HG03354 (cell line): Measurements from ENCODE around the gene TRAPPC11.
A peak's percentile ranks its signal among the peaks of the same experiment; 100 is the strongest.
"Not testable (repeated sequence)": the region's sequence is repeated elsewhere in the genome, so short reads cannot be mapped to it uniquely, and the experiment has no call there.

Source experiments
- ATAC-seq: cut with Tn5 transposase; IDR thresholded peaks from one replicate; pipeline ENCODE4 v1.9.1; 2021; ENCODE audit warnings: mild to moderate bottlenecking; ENCODE audit not compliant: unreplicated experiment, poor library complexity, severe bottlenecking

Gene TRAPPC11

DNA sequence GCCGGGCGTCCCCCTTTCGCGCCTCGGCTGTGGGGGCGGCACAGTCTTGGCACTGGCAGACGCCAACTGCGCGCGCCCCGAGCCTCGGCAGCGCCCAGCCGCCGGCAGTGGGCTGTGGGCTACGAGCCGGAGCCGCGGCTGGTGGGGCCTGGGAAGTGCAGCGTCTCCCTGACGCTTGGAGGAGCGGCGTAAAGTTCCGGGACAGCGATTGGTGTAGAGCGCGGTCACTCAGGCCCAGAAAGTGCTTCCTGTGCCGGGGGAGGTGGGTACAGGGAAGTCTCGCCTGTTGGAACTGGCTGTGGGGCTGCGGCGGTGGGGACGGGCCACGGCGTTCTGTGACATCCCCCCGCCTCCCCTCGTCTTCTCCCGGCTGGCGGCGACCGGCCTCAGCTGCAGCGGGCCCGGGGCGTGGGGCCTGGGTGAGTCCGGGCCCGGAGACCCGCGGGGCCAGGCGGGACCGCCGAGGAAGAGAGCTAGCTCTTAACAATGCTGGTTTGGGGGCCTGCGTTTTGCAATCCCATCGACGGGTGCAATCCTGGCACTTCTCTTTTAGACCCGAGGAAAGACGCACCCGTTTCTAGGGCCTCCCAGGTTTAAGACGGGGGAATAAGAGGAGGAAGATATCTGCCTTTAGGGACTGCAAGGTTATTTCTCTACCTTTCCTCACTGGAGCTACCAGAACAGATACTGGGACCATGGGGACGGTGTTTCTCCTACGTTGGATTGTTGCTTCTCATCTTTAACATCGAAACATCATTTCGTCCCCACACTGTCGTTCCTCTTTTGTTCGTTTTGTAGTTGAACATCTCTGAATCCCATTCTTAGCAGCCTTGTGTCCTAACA is at the start of gene TRAPPC11, which contains the start of gene RWDD4:
Gene TRAPPC11, plus strand, starts transcription at position 265 of the 843 bp plus-strand sequence. CDS start 4,575 bp downstream, outside the sequence.
Gene RWDD4, minus strand, starts transcription at position 157 of the 843 bp plus-strand sequence. CDS start 233 bp downstream, outside the sequence.
- peak; percentile 99 for ATAC-seq

DNA sequence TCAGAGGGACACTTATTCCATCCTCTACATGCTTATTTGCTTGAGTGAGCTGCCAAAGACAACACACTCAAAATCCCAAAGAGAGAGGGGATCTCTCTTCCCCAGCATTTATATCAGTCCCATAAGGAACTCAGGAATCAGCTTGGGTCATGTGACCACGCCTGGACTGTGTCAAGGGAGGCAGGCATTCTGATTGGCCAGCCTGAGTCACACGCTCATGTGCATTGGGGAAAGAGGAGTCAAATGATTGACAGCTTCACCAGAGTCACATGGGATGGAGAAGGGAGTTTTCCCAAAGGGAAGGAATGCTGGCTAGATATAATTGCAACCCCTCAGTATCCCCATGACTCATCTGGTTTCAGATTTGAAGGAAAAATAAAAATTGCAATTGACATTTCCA is 49.1 kb upstream of the TRAPPC11 start:
- no peak for ATAC-seq

DNA sequence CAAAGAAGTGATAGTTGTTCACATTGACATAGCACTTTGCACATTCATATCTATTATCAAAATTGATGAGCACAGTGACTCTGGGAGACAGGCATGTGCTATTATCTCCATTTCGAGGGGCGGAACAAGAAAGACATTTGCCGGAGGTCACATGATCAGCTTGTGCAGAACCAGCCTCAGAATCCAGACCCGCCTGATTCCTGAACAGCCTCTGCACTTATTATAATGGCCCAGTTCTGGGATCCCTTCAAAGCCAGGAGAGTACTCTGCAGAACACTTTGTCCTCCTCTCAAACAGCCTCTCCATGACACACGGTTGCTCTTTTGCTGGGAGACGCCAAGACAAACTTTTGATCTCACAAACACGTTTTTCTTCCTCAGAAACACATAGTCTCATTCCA is 48.5 kb upstream of the TRAPPC11 start:
- ATAC-seq: no peak

DNA sequence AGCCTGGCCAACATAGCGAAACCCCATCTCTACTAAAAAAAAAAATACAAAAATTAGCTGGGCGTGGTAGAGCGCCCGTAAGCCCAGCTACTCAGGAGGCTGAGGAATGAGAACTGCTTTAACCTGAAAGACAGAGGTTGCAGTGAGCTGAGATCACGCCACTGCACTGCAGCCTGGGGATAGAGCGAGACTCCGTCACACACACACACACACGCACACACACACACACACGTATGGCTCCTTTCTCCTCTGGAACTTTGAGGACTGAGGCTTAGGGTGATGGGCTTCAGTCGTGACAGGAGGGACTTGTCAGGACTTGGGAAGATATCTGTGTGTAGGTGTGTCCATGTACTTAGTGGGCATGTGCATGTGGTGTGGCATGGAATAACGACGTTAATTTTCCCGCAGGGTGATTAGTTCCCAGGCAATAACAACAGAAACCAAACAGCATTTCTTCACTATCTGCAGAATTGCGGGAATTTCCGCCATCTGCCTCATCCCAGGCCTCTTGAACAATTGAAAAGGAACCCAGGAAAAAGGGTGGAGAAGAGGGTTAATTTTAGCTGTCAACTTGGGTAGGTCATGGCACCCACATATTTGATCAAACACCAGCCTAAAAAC is 47.8 kb upstream of the TRAPPC11 start:
- ATAC-seq: no peak

DNA sequence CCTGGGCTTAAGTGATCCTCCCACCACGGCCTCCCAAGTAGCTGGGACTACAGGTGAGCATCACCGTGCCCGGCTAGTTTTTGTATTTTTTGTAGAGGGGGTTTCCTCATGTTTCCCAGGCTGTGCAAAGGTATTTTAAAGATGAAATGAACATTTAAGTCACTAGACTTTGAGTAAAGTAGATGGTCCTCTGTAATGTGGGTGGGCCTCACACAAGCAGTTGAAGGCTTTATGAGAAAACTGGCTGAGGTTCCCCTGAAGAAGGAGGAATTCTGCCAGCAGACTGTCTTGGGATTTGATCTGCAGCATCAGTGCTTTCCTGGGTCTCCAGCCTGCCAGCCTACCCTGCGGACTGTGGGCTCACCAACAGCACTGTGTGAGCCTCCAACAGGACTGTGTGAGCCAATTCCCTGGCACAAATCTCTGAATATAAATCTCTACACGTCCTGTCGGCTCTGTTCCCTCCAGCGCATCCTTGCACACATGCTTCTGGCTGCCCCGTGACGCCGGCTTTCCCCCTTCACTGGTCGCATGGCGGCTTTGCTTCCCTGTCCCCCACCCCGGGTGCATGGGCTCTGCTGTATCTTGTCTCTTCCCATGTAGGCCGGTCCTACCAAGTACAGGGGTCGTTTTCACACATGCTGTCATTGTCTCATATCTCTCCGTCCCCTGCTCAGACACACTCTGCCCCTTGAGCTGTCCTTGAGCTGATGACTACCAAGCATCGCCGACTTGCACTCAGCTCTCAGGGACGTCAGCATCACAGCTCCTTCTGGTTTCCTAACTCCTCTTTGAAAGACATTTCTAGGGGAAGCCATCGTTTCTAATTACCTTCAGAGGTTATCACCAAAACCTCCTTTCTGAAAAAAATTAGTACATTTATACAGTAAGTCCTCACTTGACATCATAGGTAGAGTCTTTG is 46.5 kb upstream of the TRAPPC11 start:
- ATAC-seq: no peak

DNA sequence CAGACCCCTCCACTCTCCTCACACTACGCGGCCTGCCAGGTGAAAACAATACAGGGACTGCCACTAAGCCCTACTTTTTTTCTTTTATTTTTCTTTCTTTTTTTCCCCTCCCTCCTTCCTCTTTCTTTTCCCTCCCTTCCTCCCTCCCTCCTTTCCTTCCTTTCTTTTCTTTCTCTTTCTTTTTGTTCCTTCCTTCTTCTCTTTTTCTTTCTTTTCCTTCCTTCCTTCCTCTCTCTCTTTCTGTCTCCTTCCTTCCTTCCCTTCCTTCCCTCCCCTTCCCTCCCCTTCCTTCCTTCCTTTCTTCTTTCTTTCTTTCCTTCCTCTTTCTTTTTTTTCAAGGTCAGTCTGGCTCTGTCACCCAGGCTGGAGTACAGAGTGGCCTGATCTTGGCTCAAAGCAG is 42.0 kb upstream of the TRAPPC11 start:
- ATAC-seq: no peak

DNA sequence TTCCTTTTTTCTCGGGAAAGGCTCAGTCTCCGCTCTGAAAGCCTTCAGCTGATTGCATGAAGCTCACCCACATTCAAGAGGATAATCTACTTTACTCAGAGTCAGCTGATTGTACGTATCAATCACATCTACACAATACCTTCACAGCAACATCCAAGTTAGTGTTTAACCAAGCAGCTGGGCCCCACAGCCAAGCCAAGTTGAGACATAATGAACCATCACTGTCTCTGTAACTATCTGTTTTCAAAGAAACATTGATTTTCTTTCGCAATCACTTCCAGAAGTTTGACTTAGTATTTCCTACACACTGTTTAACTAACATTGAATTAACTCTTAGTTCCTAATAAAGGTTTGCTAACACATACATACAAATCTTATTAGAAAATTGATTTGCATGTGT is 40.4 kb upstream of the TRAPPC11 start:
- ATAC-seq: no peak

DNA sequence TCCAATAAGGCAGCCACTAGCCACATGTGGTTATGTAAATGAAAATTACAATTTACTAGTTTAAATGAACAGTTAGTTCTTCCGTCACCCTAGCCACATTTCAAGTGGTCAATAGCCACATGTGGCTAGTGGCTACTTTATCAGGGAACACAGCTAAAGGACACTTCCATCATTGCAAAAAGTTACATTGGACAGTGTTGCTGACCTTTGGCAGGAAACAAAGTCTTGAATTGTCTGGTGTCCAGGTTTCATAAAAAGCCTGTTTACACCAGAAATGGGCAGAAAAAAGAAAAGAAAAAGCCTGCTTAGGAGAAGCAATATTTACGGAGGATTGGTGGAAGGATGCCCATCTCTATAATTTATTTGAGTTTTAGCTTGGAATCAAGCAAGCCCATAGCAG is 38.7 kb upstream of the TRAPPC11 start:
- no peak for ATAC-seq

DNA sequence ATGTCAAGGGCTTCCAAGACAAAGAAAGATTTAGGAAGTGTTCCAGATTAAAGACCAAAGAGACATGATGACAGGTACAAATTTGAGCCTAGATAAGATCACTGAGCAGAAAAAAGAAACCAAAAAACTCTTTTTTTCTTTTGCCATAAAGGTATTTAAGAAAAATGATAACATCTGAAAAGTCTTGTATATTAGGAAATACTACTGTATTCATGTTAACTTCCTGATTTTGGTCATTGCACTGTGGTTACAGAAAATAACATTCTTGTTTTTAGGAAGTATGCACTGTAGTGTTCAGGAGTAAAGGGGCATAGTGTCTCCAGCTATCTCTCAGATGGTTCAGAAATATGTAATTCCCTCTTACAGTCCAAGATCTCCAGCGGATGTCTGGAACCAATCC is 37.2 kb upstream of the TRAPPC11 start:
- no peak for ATAC-seq

DNA sequence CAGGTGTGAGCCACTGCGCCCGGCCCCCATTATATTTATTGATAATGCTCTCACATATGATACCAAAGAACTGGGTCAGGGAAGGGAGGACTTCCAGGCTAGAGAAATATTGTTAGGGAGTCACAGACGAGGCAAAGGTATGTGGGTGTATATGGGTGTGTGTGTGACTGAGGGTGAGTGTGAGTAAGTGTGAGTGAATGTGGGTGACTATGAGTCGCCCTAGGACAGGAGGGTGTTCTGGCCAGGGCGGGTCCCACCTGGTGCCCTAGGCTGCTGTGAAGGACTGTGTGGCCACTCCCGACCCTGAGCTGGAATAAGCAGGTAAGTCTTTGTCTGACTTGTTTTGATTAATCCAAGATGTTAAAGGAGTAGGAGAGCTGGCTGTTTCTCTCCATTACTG is 34.5 kb upstream of the TRAPPC11 start:
- ATAC-seq: no peak

DNA sequence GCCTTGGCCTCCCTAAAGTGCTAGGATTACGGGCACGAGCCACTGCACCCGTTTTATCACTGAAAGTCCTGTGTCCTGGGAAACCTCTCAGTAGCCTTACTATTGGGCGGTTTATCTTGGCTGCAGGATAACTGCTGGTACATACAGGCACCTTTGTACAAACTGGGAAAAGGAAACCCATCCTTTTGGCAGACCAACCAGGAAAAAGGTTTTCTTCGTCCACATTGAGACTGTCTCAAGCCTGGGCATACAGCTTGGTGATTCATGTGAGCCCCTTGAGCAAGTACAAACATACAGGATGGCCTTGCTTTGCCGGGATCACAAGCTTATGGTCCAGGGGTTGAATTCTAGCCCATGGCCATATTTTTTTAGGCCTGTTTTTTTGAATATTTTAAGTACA is 32.9 kb upstream of the TRAPPC11 start:
- ATAC-seq: no peak

DNA sequence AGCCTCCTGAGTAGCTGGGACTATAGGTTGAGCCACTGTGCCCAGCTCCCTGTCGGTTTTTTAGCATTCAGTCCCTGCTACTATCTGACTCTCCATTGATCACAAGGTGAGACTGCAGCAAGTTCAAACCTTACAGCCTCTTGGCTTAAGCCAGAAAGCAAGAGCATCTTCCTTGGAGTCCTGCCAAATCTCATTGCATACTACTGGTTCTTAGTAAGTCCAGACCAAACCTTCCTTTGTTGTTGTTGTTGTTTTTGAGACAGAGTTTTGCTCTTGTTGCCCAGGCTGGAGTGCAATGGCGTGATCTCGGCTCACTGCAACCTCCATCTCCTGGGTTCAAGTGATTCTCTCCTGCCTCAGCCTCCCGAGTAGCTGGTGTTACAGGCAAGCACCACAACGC is 31.8 kb upstream of the TRAPPC11 start:
- not testable (repeated sequence) for ATAC-seq

DNA sequence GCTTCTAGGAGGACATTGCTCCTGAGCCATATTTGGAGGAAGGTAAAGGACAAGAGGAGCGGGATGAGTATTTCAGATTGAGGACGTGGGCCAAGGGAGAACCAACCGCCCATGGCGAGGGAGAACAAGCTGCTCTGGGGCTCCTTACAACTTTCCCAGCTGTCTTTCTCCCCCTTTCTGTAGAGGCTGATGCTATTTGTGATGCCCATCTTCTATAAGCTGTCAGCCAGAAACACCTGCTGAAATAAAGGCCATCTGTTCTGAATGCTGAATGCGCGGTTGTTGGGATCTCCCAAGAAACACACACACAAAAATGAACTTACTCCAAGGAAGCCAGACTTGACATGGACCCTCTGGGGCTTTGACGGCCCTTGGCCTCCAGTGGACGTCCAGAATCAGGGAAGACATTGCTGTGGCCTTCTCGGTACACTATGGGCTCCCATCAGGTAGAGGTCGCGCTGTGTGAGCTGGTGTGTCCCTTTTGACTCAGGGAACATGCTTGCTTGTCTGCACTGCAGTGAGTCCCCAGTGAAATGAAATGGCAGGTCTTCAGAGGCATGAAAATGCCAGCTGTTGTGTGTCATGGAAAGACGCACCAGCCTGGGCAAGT is 31.0 kb upstream of the TRAPPC11 start:
- no peak for ATAC-seq

DNA sequence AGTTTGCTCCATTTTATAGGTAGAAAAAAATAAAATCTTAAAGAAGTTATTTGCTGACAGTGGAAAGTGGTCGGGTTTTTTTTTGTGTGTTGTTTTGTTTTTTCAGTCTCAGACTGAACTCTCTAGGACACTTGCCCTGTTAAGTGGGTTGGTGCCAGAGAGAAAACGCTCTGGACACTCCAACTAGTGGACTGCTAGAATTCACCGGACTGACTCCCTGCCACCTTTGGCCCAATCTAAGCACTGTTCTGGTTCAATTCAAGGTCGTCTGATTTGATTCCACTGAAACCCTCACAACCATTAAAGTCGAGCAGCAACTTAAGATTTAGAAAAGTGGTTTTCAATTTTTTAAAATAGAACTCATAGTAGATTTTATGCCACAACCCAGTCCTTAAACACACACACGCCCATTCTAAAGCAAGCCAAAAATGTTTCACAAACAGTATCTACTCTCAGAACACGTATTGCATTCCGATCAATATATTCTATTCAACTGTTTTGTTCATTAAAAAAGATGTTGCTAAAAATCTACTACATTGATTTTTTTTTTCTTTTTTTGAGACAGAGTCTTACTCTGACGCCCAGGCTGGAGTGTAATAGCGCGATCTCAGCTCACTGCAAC is 27.4 kb upstream of the TRAPPC11 start:
- ATAC-seq: no peak

DNA sequence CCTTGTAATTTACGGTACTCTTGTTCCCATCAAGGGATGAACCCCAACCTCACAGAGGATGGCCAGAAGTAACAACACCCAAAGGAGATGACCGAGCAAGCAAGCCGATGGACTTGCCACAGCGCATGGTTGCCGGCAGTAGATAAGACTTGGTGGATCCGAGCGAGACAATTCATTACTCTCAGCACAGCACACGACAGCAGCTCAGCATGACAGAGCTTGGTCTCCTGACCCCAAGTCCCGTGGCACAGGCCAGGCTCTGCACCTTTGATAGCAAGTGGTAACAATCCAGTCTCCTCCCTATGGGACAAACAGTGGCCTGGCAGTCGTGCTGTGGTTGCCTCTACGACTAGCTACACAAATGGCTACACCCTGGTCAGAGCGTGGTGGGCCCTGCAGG is 26.4 kb upstream of the TRAPPC11 start:
- no peak for ATAC-seq

DNA sequence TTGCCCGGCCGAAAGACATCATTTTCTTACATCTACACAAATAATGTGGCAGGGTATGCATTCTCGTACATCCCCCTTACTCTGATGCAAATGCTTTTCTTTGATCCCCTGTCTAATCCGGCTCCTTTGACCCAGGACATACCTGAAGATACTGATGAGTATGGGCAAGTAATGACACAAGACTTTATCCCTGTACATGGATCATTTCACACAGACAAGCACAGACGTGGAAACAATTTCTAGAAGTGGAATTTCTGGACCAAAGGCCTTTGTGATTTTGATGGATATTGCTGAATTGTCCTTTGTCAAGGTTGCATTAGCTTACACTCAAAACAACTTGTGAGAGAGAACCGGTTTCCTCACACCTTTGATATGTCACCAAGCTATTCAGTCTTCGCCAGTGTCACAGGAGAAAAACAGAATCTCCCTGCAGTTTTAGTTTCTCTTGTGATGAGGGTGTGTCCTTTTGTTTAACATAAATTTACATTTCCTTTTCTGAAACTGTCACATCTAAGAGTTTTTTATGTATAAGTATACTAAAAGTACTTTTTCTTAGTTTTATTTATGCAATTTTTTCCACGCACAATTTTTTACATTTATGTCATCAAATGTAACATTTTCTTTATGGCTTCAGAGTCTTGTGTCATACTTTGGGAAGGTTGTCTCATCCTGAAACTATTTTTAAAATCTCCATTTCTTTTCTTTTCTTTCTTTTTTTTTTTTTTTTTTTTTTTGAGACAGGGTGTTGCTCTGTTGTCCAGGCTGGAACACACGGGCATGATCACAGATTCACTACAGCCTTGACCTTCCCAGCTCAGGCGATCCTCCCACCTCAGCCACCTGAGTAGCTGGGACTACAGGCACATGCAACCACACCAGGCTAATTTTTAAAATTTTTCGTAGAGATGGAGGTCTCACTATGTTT is 25.4 kb upstream of the TRAPPC11 start:
- no peak for ATAC-seq

DNA sequence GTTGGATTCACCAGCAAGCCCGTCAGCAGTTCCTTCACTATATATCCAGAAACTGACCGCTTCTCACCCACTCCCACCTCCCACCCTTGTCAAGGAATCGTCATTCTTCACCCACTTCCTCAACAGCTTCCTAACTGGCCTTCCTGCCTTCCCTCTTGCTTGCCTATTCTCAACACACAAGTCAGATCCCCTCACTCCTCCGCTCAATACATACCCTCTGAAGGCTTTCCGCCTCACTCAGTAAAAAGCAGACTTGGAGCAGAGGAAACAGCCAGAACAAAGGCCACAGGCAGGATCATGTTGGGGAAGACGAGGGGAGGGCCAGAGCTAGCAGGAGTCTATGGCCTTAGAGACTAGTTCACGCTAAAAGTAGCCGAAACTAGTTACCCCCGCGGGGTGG is 23.8 kb upstream of the TRAPPC11 start:
- ATAC-seq: no peak

DNA sequence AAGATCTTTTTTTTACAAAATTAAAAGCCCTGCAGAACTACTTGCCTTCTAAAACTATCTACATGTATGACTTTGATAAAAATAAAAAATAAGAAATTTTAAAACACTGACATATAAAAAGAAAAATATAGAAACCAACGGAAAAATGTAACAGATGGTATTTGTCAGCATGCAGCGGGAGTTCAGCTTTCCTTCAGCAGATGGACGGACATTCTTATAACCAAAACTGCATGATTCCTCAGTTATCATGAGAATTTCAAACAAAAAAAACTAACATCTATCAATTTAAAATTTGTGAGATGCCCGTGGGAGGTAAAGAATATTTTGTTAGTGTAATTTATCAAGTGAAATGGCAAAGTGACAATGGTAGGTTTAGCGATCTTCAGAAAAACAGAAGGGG is 23.4 kb upstream of the TRAPPC11 start:
- no peak for ATAC-seq
